ENCODE results near the gene CDPF1.

The CDPF1 gene, protein sequence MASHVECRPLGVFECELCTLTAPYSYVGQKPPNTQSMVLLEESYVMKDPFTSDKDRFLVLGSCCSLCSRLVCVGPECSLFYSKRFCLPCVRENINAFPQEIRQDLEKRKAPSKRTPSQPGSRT

DNA sequence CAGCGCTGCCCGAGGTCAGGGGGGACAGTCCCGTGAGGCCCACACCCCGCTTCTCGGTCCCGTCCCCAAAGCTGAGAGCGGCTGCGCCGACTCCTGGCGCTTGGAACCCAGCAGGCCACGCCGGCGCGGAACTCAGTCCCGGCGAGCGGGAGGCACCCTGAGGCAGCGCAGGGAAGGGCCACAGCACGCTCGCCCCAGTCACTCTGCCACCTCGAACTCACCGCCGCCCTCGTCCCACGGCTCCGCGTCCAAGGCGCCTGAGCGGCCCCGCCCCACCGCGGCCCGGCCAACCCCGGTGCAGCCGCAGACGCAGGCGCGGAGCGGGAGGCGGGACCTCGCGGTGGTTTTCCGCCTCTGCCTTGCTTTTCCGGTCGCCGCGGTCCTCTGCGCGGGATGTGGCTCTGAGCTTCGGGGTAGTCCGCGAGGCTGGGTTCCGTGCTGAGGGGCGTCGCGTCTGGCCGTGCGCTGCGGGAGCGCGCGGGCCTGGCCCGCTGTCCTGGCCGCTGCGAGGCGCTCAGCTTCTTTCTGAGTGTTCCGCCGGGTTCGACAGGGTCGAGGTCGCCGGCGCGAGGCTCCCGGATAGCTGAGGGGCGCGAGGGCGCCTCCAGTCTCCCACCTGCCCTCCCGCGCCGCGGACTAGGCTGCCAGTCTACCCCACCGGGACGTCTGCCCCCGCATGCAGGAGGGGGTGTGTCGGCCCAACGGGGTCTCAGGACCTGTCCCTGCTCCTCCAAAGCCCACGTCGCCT, at the start of gene CDPF1:
Gene CDPF1, minus strand, starts transcription at position 259 of the 748 bp plus-strand sequence. CDS start 2,009 bp downstream, outside the sequence.
- FAIRE-seq, result no peak

GRCh38 chr22:46299101-46299500, 49.0 kb upstream of the CDPF1 start:
- FAIRE-seq, result no peak

GRCh38 chr22:46297151-46297812, 47.2 kb upstream of the CDPF1 start:
- FAIRE-seq, result no peak

DNA sequence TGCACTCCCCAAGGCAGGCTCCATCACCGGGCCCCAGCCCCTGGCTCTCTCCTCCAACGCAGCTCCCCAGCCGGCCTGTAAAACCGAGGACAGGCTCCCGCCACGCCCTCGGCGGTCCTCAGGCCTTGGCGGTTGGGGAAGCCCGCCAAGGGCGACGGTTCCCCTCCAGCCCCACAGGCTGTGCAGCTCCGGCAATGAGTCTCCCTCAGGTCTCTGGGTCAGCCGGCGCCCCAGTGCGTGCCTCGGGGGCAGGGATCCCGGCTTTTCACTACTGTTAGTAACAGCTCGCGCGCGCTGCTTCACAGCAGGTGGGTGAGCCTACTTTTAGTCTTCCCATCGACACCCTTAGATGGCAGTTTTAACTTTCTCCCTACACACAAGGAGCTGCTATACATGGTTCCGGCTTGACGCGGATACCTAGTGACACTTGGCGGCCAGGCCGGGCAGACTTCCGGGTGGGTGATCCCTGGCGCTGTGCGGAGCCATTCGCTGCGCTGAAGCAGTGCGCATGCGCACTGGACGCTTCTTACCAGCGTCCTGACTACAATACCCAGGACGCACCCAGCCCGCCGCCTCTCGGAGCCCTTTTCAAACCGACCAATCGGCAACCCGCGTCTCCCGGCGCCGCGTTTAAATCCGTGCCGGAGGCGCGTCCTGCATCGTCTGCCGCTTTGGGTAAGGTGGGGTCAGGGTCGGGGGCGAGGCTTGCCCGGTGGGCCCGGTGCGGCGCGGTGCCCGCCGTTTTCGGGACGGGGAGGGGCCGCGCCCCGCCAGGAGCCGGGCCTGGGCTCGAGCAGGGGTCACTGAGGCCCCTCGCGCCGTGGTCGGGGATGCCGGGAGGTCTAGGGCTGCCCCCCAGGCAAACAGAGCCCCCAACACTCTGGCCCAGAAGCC, 46.4 kb upstream of the CDPF1 start, which contains the start of gene GTSE1:
Gene GTSE1, plus strand, starts transcription at position 614 of the 894 bp plus-strand sequence. CDS start 531 bp downstream, outside the sequence.
- FAIRE-seq, result no peak

GRCh38 chr22:46295277-46295971, 45.3 kb upstream of the CDPF1 start:
- no peak for FAIRE-seq

- FAIRE-seq, result no peak
Measured at GRCh38 chr22:46294784-46295183, 44.7 kb upstream of the CDPF1 start.

DNA sequence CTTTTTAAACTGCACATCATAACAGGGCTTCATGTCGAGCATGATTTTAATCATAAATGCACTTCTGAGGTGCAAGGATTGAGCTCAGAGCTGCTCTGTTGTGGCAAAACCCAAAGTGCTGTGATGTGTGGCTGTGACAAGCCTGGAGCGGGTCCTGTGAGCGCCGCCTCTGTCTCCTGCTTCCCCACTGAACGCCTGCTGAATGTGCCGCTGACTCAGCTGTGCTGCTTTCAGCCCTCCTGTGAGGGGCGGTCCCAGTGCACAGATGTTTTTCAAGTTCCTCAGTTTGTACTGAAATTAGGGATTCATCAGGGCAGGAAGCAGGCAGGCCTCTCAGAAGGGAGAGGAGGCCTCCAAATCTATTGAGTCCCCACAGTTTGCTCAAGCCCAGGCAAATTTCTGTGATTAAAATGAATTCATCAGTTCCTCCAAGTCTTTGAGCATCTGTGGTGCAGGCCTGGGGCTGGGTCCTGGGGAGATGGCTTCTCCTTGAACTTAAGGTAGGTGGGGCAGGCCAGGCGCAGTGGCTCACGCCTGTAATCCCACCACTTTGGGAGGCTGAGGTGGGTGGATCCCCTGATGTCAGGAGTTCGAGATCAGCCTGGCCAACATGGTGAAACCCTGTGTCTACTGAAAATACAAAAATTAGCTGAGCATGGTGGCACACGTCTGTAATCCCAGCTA, 43.6 kb upstream of the CDPF1 start:
- FAIRE-seq, result no peak

GRCh38 chr22:46292732-46293131, 42.6 kb upstream of the CDPF1 start:
- no peak for FAIRE-seq

DNA sequence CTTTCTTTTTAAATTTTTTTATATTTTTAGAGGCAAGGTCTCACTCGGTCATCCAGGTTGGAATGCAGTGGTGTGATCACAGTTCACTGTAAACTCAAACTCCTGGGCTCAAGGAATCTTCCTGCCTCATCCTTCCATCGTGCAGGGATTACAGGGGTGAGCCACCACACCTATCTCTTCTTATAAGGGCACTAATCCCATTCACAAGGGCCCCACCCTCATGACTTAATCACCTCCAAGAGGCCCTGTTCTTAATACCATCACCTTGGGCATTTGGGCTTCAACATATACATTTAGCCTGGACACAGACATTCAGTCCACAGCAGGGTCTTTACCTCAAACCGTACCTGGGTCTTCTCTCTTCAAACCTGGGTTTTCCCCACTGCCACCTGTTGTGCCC, 42.1 kb upstream of the CDPF1 start:
- FAIRE-seq, result no peak

DNA sequence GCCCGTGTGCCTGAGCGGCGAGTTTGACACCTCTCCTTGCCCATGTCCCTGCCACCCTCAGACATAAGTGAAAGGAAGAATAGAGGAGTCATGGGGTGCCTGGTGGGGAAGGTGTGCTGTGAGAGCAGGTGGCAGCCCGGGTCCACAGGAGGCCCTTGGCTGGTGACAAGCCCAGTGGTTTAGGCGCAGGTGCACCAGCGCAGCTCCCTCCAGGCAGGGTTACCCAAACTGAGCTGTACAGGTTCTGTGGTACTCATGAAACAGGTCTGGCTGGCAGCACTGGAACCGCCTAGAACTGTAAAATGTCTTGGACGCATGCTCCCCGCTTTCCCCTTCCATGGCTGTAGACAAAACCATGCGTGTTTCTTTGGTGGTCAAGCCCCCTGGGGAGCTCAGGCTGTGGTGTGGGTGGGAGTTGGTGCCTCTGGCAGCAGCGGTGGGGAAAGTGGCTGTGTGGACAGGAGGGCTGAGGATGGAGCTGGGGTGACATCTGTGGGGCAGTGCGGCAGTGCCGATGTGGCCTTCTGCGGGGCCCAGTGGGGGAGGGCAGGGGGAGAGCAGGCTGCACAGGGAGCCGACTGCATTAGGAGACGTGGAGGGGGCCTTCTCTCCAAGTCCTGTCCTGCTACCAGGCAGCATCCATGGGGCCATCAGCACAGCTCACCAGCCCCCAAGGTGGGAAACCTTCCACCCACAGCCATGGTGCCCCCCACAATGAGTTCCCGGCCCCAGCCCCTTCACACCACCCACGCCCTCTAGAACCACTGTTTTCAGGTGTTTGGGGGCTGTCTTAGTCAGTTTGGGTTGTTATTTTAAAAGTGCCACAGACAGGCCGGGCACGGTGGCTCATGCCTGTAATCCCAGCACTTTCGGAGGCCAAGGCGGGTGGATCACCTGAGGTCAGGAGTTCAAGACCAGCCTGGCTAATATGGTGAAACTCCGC, 41.0 kb upstream of the CDPF1 start:
- no peak for FAIRE-seq

DNA sequence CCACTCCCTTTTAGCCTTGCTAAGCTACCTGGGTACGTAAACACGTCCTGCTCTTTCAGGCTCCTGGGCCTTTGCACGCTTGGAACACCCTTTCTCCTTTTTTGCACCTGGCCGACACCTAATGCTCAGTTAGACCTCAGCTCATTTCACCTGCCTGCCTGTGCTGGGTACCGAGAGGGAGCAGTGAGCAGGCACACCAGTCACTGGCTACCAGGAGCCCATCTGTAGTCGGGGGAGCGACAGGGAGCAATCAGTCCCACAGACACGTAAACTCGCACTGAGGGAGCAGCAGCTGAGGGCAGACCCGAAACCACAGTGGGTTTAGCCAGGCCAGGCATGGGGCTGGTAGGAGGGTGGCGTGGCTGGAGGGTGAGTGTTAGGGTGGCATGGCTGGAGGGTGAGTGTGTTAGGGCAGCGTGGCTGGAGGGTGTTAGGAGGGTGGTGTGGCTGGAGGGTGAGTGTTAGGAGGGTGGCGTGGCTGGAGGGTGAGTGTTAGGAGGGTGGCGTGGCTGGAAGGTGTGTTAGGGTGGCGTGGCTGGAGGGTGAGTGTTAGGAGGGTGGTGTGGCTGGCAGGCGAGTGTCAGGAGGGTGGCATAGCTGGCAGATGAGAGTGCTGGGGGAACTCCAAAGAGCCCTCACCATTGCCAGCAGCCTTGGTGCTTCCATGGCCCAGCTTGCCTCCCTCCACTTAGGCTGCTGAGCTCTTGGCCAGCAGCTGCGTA, 40.2 kb upstream of the CDPF1 start:
- FAIRE-seq, result no peak

DNA sequence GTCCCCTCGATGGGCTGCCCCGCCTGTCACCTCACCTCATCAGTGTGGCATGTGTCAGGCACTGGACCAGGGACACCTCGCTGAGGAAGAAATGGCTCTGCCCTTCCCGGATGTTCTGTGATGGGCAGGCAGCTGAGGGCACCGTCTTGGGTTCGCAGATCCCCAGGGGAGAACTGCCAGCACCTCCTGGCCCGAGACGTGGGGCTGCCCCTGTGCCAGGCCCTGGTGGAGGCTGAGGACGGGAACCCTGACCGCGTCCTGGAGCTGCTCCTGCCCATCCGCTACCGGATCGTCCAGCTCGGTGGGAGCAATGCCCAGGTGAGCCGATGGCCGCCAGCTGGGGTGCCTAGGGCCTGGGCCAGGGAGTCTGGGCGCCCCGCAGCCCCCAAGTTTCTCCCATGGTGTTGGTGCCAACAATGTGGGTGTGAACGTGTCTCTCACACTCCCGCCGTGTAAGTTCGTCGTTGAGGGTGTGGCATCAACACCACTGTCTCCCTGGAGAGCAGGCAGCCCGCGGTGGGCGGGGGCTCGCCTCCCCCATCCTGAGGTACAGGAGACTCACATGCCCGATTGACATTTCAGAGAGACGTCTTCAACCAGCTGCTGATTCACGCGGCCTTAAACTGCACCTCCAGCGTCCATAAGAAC, 39.3 kb upstream of the CDPF1 start:
- no peak for FAIRE-seq

- no peak for FAIRE-seq
Measured at GRCh38 chr22:46288846-46289243, 38.8 kb upstream of the CDPF1 start.

DNA sequence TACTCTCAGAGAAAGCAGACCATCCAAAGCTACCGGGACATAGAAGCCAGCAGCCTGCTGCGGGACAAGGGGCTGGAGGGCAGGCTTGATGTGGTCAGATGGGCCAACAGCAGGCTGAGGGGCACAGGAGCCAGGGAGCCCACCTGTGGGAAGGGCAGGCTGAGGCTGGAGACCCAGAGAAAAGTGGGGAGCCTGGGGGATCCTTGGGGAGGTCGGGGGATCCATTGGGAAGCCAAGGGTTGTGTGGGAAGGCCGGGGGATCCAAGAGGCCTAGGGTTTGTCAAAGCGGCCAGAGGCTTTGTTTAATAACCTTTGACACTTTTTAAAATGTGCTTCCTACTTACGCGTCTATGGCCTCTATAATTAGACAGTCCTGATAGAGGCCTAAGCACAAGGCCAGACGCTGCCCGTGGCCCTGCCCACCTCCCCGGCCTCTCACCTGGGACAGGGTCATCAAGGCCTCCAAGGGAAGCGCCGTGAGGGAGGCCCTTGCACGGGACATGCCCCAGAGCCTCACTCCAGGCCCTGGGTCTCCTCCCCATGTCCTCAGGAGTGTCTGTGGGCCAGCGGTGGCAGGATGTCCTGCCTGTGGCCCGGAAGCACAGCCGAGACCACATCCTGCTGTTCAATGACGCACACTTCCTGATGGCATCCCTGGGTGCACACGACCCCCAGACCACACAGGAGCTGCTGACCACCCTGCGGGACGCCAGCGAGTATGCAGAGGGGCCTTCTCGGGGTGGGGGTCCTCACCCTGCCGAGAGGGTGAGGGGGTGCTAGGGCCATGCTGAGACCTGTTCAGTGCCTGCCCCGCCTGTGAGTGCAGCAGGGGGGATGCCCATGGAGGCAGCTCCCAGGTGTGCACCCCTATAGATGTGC, 38.0 kb upstream of the CDPF1 start:
- FAIRE-seq, result no peak

DNA sequence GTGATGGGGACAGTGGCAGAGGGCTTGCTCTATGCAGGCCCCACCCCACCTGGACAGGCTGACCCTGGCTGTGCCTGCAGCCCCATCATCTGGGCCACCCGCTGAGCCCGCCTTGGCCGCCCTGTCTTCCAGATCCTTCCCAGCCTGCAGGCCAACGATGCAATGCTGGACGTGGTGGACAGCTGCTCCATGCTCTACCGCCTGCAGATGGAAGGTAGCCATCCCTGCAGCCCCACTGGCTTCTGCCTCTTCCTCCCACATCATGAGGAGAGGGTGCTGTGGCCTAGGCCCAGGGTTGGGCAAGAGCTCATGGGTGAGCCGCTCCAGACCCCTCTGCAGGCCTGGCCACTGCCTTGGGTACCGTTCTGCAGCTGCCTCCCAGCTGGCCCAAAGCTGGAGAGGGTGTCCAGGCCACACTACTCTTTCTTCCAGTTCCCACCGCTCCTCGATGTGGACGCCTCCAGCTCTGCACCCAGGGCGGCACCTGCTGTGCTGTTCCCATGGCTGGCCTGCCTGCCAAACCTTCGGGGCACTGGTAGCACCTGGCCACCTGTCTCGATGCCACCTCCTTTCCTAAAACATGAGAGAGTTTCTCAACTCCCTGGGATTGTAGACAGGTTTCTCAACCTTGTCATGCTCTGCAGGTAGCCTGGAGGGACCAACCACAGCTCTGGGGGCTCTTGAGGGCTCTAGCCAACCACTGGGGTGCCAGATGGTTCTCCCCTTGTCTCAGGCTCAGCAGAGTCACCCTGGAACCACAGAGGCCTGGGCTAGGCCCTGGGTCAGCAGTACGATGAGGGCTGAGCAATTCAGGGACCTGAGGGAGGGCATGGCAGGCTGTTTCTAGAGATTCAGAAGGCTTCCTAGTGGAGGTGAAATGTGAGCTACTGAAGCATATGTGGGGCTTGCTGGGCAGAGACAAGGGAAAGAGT, 37.1 kb upstream of the CDPF1 start:
- FAIRE-seq, result no peak

GRCh38 chr22:46286006-46286405, 35.9 kb upstream of the CDPF1 start:
- no peak for FAIRE-seq
